Ammon's horn (tissue), 1 donor: ENCODE data around the gene GALNT12.

Source experiments
- DNase-seq: peaks from one replicate; pipeline ENCODE4 v3.0.0-alpha.2; 2016; ENCODE audit warnings: low spot score

Gene GALNT12

GRCh38 chr9:98807070-98807813 is at the start of gene GALNT12:
Gene GALNT12, plus strand, starts transcription at chr9:98807670. Its CDS starts 29 bp downstream, at chr9:98807699.
- DNase-seq = peak; percentile 62

GRCh38 chr9:98760231-98760630 is 47.2 kb upstream of the GALNT12 start:
- no peak for DNase-seq

- no peak for DNase-seq
Observed at GRCh38 chr9:98763986-98764745, 43.3 kb upstream of the GALNT12 start.

- DNase-seq = no peak
Observed at GRCh38 chr9:98765256-98765655, 42.2 kb upstream of the GALNT12 start.

- no peak for DNase-seq
Observed at GRCh38 chr9:98766586-98766985, 40.9 kb upstream of the GALNT12 start.

- DNase-seq = no peak
Observed at GRCh38 chr9:98767196-98767595, 40.3 kb upstream of the GALNT12 start.

GRCh38 chr9:98767915-98768314 is 39.6 kb upstream of the GALNT12 start:
- no peak for DNase-seq

GRCh38 chr9:98768344-98768743 is 39.1 kb upstream of the GALNT12 start:
- no peak for DNase-seq

GRCh38 chr9:98770717-98771116 is 36.8 kb upstream of the GALNT12 start:
- DNase-seq = no peak

- no peak for DNase-seq
Observed at GRCh38 chr9:98771209-98771874, 36.1 kb upstream of the GALNT12 start.

- DNase-seq = no peak
Observed at GRCh38 chr9:98772364-98773155, 34.9 kb upstream of the GALNT12 start.

- no peak for DNase-seq
Observed at GRCh38 chr9:98773721-98774120, 33.7 kb upstream of the GALNT12 start.

GRCh38 chr9:98774746-98775145 is 32.7 kb upstream of the GALNT12 start:
- DNase-seq = no peak

- peak; percentile 59 for DNase-seq
Observed at GRCh38 chr9:98775831-98776441, 31.5 kb upstream of the GALNT12 start.

GRCh38 chr9:98777618-98778017 is 29.9 kb upstream of the GALNT12 start:
- no peak for DNase-seq

- no peak for DNase-seq
Observed at GRCh38 chr9:98778251-98778650, 29.2 kb upstream of the GALNT12 start.

GRCh38 chr9:98778711-98779530 is 28.5 kb upstream of the GALNT12 start:
- DNase-seq = no peak

GRCh38 chr9:98780059-98780749 is 27.3 kb upstream of the GALNT12 start:
- no peak for DNase-seq

GRCh38 chr9:98781588-98782383 is 25.7 kb upstream of the GALNT12 start:
- DNase-seq = peak; percentile 50
